Endothelial cell of umbilical vein (primary cell): ENCODE data around the gene RUBCN.
"Not testable (repeated sequence)": the region's sequence is repeated elsewhere in the genome, so short reads cannot be mapped to it uniquely, and the experiment has no call there.

ENCODE experiments used
- CTCF ChIP-seq, 2 donors: IDR thresholded peaks; 1 replicate in 1 of 2; 2 replicates in 1 of 2; pipeline ENCODE4 v1.5.1; 2011; ENCODE audit warnings: low read length in 2 of 2, mild to moderate bottlenecking in 2 of 2, moderate library complexity in 2 of 2, control low read depth in 1 of 2, inconsistent platforms in 1 of 2, low read depth in 1 of 2; ENCODE audit not compliant: insufficient read depth in 1 of 2; ENCODE audit errors: extremely low read depth in 1 of 2
- EZH2 ChIP-seq: IDR thresholded peaks from 2 replicates; pipeline ENCODE4 v1.6.1; 2012; ENCODE audit warnings: borderline replicate concordance, low read depth, mild to moderate bottlenecking, moderate library complexity, low read length, inconsistent platforms; ENCODE audit not compliant: severe bottlenecking
- JUN ChIP-seq: IDR thresholded peaks from 2 replicates; pipeline ENCODE4 v1.6.1; 2011; ENCODE audit warnings: borderline replicate concordance, low read depth; ENCODE audit not compliant: insufficient read length, insufficient read depth
- POLR2AphosphoS5 ChIP-seq: IDR thresholded peaks from 2 replicates; pipeline ENCODE4 v1.6.1; 2012; ENCODE audit warnings: low read depth, mild to moderate bottlenecking, control low read depth, low read length, moderate library complexity; ENCODE audit not compliant: insufficient read depth

GRCh38 chr3:197662352-197662751, 74.4 kb downstream of the RUBCN start:
- TF ChIP-seq CTCF (IDR thresholded peaks at IDR 0.05; ENCODE audit: extremely low read depth in 1 of 2, insufficient read depth in 1 of 2, low read depth in 1 of 2, low read length in 2 of 2); POLR2AphosphoS5; EZH2; JUN: not testable (repeated sequence)
